C4-2B (cell line): ENCODE measurements around the gene SRRM2.

Experiments
- ZFX ChIP-seq: fragments of 450-650 bp; IDR thresholded peaks from 2 replicates; pipeline ENCODE4 v1.6.1; 2017
- TF ChIP-seq, protein P1 (sequence below): fragments of 450-650 bp; conservative IDR thresholded peaks from 2 replicates; pipeline ENCODE4 v1.5.1; 2017; ENCODE audit warnings: mild to moderate bottlenecking

DNA sequence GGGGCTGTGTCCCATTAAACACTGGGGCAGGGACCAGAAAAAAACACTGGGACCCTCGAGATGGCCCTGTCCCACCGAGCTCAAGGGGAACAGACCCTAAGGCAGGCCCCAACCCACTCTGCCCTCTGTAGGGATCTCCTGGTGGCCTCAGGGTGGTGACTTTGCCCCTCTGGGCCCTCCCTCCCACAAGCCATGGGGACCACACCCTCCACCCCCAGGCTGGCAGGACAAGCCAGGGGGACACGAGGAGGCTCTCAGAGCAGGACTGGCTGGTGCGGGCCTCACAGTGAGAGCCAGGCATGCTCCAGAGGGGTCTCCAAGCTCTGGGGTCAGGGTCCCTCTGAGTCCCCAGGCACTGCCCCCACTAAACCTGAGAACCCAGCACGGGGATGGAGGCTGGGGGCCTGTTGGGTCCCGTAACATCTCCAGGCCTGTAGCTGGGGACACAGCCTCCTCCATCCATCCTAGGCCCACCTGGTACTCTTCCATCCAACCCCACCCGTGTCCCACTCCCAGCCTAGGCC is 14.5 kb upstream of the SRRM2 start:
- TF ChIP-seq, protein P1, sequence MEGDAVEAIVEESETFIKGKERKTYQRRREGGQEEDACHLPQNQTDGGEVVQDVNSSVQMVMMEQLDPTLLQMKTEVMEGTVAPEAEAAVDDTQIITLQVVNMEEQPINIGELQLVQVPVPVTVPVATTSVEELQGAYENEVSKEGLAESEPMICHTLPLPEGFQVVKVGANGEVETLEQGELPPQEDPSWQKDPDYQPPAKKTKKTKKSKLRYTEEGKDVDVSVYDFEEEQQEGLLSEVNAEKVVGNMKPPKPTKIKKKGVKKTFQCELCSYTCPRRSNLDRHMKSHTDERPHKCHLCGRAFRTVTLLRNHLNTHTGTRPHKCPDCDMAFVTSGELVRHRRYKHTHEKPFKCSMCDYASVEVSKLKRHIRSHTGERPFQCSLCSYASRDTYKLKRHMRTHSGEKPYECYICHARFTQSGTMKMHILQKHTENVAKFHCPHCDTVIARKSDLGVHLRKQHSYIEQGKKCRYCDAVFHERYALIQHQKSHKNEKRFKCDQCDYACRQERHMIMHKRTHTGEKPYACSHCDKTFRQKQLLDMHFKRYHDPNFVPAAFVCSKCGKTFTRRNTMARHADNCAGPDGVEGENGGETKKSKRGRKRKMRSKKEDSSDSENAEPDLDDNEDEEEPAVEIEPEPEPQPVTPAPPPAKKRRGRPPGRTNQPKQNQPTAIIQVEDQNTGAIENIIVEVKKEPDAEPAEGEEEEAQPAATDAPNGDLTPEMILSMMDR, result no peak
- TF ChIP-seq ZFX, result no peak
